Sigmoid colon (tissue), 7 donors: ENCODE results near the gene PAX2. TPM values are rescaled to one million over a fixed set of nuclear protein-coding genes. Genes with fewer than 3 reads are reported as not detected.

Source experiments
- DNase-seq: peaks from one replicate; pipeline ENCODE4 v3.0.0-alpha.2; 2019
- H3K27ac ChIP-seq, 4 donors: fragments of 200-600 bp; sonication (generic); one replicate each; pipeline ENCODE4 v1.5.1; 2016 to 2019; ENCODE audit warnings: mild to moderate bottlenecking in 1 of 4
- H3K27me3 ChIP-seq, 3 donors: fragments of 200-600 bp; sonication (generic); one replicate each; pipeline ENCODE4 v1.5.1; 2019; ENCODE audit warnings: mild to moderate bottlenecking in 1 of 3
- H3K36me3 ChIP-seq, 4 donors: fragments of 200-600 bp; sonication (generic); one replicate each; pipeline ENCODE4 v1.5.1; 2016 to 2019
- H3K4me1 ChIP-seq, 4 donors: fragments of 200-600 bp; sonication (generic); one replicate each; pipeline ENCODE4 v1.5.1; 2017 to 2019
- H3K4me3 ChIP-seq, 4 donors: fragments of 200-600 bp; sonication (generic); one replicate each; pipeline ENCODE4 v1.5.1; 2017 to 2019; ENCODE audit warnings: mild to moderate bottlenecking in 2 of 4, moderate library complexity in 1 of 4
- H3K9me3 ChIP-seq, 4 donors: fragments of 200-600 bp in 3 of 4; sonication (generic) in 3 of 4; one replicate each; pipeline versions ENCODE4 v1.5.1 to v1.6.1; 2013 to 2019
- EP300 ChIP-seq, 4 donors: sonication (generic); formaldehyde crosslinking; IDR thresholded peaks; one replicate each; pipeline ENCODE4 v1.6.1; 2017; ENCODE audit warnings: antibody characterized with exemption in 4 of 4
- POLR2A ChIP-seq, 2 donors: fragments of 450-650 bp; IDR thresholded peaks; one replicate each; pipeline ENCODE4 v1.6.1; 2016; ENCODE audit warnings: antibody characterized with exemption in 2 of 2, mild to moderate bottlenecking in 2 of 2, moderate library complexity in 2 of 2
- POLR2AphosphoS5 ChIP-seq, 4 donors: sonication (generic); formaldehyde crosslinking; IDR thresholded peaks; one replicate each; pipeline ENCODE4 v1.6.1; 2017; ENCODE audit warnings: antibody characterized with exemption in 4 of 4
- WGBS, 2 donors: extraction: QIAGEN DNeasy Blood & Tissue Kit; methylation state at CpG; one replicate each; pipeline ENCODE4 v1.1.7; 2013; 5-methylcytosine and 5-hydroxymethylcytosine counted together
- intact Hi-C: fragments of 100-400 bp; cut with DNase I; formaldehyde crosslinking; loops from one replicate; pipeline ENCODE4 v1.15.1; 2023
- polyA plus RNA-seq, 3 donors: library from polyadenylated mRNA; stranded (reverse); fragments of 200-250 nt; gene quantifications; one replicate each; pipeline ENCODE4 v1.2.3, GENCODE V29; 2013
- total RNA-seq, 4 donors: library from RNA; depleted of rRNA; stranded (reverse); fragments of >200 nt; gene quantifications; one replicate each; pipeline ENCODE4 v1.1.0, GENCODE V29; 2016
- TF ChIP-seq, protein P1 (sequence below), 4 experiments: fragments of 450-650 bp in 3 of 4; fragments of 200-600 bp in 1 of 4; IDR thresholded peaks; one replicate each; pipeline ENCODE4 v1.5.1; 2016 to 2019; ENCODE audit warnings: antibody characterized with exemption in 4 of 4, mild to moderate bottlenecking in 3 of 4, moderate library complexity in 2 of 4
- donor health status: healthy with polysubstance abuse.
- donor health status: Bipolar disorder and iron deficiency.
- donor health status: healthy.

Gene PAX2
- total and polyA plus RNA-seq, 7 donors, result not detected

GRCh38 chr10:100829933-100830727 lies 84.7 kb downstream of the PAX2 start:
- Histone ChIP-seq H3K4me3 (no peak overlapping the region), H3K9me3 (no peaks in the 10 kb centered on the region), H3K36me3 (no peaks in the 10 kb centered on the region), H3K27ac (no peak overlapping the region), H3K27me3 (peaks cover 53 to 90% (median 73%) of the 10 kb centered on the region in 3 donors), H3K4me1 (peaks cover 0 to 36% (median 34%) of the 10 kb centered on the region in 4 donors)
- 8 to 11% methylated on average over 44 of the region's 44 CpGs for WGBS, 2 donors
- TF ChIP-seq, protein P1, sequence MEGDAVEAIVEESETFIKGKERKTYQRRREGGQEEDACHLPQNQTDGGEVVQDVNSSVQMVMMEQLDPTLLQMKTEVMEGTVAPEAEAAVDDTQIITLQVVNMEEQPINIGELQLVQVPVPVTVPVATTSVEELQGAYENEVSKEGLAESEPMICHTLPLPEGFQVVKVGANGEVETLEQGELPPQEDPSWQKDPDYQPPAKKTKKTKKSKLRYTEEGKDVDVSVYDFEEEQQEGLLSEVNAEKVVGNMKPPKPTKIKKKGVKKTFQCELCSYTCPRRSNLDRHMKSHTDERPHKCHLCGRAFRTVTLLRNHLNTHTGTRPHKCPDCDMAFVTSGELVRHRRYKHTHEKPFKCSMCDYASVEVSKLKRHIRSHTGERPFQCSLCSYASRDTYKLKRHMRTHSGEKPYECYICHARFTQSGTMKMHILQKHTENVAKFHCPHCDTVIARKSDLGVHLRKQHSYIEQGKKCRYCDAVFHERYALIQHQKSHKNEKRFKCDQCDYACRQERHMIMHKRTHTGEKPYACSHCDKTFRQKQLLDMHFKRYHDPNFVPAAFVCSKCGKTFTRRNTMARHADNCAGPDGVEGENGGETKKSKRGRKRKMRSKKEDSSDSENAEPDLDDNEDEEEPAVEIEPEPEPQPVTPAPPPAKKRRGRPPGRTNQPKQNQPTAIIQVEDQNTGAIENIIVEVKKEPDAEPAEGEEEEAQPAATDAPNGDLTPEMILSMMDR (IDR thresholded peaks at IDR 0.05), result no peak
- TF ChIP-seq POLR2A (IDR thresholded peaks at IDR 0.05), result no peak
- no peak for TF ChIP-seq POLR2AphosphoS5 (IDR thresholded peaks at IDR 0.05)
- no peak for TF ChIP-seq EP300 (IDR thresholded peaks at IDR 0.05)
- peak; percentile 53 for DNase-seq
- intact Hi-C loops, result no loop called here

- no peak for DNase-seq
- Histone ChIP-seq H3K4me3 (no peak overlapping the region), H3K4me1 (peaks cover 0 to 36% (median 34%) of the 10 kb centered on the region in 4 donors), H3K27me3 (peaks cover 47 to 90% (median 71%) of the 10 kb centered on the region in 3 donors), H3K9me3 (no peaks in the 10 kb centered on the region), H3K36me3 (no peaks in the 10 kb centered on the region), H3K27ac (no peak overlapping the region)
- intact Hi-C loops, result no loop called here
- WGBS, 2 donors, result 11 to 15% methylated on average over 1 of the region's 1 CpG
- TF ChIP-seq, protein P1 (IDR thresholded peaks at IDR 0.05), result no peak
These were observed 85.3 kb downstream of the PAX2 start for GRCh38 chr10:100830728-100831111.

DNA sequence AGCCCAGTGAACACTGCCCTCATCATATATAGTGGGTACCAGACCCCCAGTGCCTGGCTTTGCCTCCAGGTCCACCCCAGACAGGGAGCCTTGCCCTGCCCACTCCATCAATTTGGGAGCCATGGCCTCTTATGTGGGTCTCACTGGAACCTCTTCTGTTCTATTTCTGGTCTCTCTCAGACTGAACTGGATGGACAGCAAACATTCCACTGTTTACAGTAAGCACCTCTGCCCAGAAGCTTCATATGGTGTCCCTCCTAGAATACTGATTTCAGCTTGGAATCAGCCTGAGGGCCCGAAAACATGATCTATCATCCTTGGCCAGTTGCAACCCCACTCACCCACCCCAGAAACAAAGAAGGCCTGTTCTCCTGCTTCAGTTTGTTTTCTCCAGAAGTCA lies 86.4 kb downstream of the PAX2 start:
- TF ChIP-seq POLR2A (IDR thresholded peaks at IDR 0.05) (no peak), POLR2AphosphoS5 (IDR thresholded peaks at IDR 0.05) (no peak)
- H3K4me3 ChIP-seq, result no peak overlapping the region
- no peak overlapping the region for H3K27ac ChIP-seq
- no peak for DNase-seq
- H3K4me1 ChIP-seq, result peaks cover 0 to 31% (median 29%) of the 10 kb centered on the region in 4 donors
- H3K27me3 ChIP-seq, result peaks cover 39 to 90% (median 72%) of the 10 kb centered on the region in 3 donors
- WGBS, 2 donors, result 79 to 83% methylated on average over 1 of the region's 1 CpG
- H3K36me3 ChIP-seq, result no peaks in the 10 kb centered on the region
- intact Hi-C loops, result no loop called here
- H3K9me3 ChIP-seq, result no peaks in the 10 kb centered on the region

DNA sequence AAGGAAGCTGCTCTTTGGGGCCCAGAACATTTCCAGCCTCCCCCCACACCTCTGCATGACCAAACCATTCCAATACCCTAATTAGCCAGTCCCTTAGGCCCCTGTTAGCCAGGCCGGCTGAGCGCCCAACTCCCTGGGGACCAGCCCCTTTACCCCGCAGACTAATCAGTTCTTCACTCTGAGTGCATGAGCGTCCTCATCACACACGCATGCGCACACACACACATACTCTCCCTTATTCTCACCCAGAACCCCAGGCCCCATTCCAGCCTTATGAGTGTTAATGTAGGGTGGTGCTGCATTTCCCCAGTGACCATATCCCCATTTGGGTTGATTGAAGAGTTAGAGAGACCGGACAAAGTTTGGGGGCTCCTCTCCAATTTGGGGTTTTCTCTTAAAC lies 90.4 kb downstream of the PAX2 start:
- WGBS, 2 donors, result 82 to 92% methylated on average over 7 of the region's 7 CpGs
- intact Hi-C loops, result no loop called here

GRCh38 chr10:100836891-100837290 lies 91.5 kb downstream of the PAX2 start:
- no peak for DNase-seq
- no peak overlapping the region for H3K27ac ChIP-seq
- H3K9me3 ChIP-seq, result no peaks in the 10 kb centered on the region
- TF ChIP-seq, protein P1 (IDR thresholded peaks at IDR 0.05), result no peak
- no peak for TF ChIP-seq POLR2AphosphoS5 (IDR thresholded peaks at IDR 0.05)
- TF ChIP-seq EP300 (IDR thresholded peaks at IDR 0.05), result no peak
- no peak for TF ChIP-seq POLR2A (IDR thresholded peaks at IDR 0.05)
- H3K36me3 ChIP-seq, result no peaks in the 10 kb centered on the region
- intact Hi-C loops, result no loop called here
- H3K4me3 ChIP-seq, result no peak overlapping the region
- H3K27me3 ChIP-seq, result peaks cover 0 to 75% (median 30%) of the 10 kb centered on the region in 3 donors
- no peaks in the 10 kb centered on the region for H3K4me1 ChIP-seq

More for the DNA sequence above, 90.4 kb downstream of the PAX2 start:
- H3K36me3 ChIP-seq, result no peaks in the 10 kb centered on the region
- no peaks in the 10 kb centered on the region for H3K9me3 ChIP-seq
- H3K4me3 ChIP-seq, result no peak overlapping the region
- peaks cover under 1 to 81% (median 40%) of the 10 kb centered on the region in 3 donors for H3K27me3 ChIP-seq
- no peak for DNase-seq
- H3K27ac ChIP-seq, result no peak overlapping the region
- TF ChIP-seq POLR2AphosphoS5 (IDR thresholded peaks at IDR 0.05) (no peak), EP300 (IDR thresholded peaks at IDR 0.05) (no peak), POLR2A (IDR thresholded peaks at IDR 0.05) (no peak)
- TF ChIP-seq, protein P1 (IDR thresholded peaks at IDR 0.05), result no peak
- no peaks in the 10 kb centered on the region for H3K4me1 ChIP-seq
